GM12878 (cell line): Measurements from ENCODE around the gene C17orf50.

Experiments used
- CREM ChIP-seq: IDR thresholded peaks from 2 replicates; pipeline ENCODE4 v1.6.1; 2014; ENCODE audit warnings: antibody characterized with exemption, low read depth
- EP300 ChIP-seq, 2 experiments: fragments of 150-350 bp in 1 of 2; IDR thresholded peaks; 2 replicates each; pipeline ENCODE4 v1.6.1; 2011 to 2012; ENCODE audit warnings: low read depth in 2 of 2, low read length in 2 of 2, borderline replicate concordance in 1 of 2, improper control_type of control experiment in 1 of 2, inconsistent platforms in 1 of 2; ENCODE audit not compliant: control insufficient read depth in 1 of 2
- EZH2 ChIP-seq: IDR thresholded peaks from 2 replicates; pipeline ENCODE4 v1.6.1; 2012; ENCODE audit warnings: low read depth, mild to moderate bottlenecking, control low read depth, inconsistent platforms, low read length, borderline replicate concordance; ENCODE audit not compliant: control insufficient read depth
- FOXM1 ChIP-seq: IDR thresholded peaks from 2 replicates; pipeline ENCODE4 v1.6.1; 2012; ENCODE audit warnings: low read depth, mild to moderate bottlenecking, inconsistent platforms, low read length, moderate library complexity
- JUND ChIP-seq: IDR thresholded peaks from 2 replicates; pipeline ENCODE4 v1.6.1; 2012; ENCODE audit warnings: low read depth, mild to moderate bottlenecking, low read length, improper control_type of control experiment, moderate library complexity
- KAT2A ChIP-seq: conservative IDR thresholded peaks from 2 replicates; pipeline ENCODE4 v1.6.1; 2011; ENCODE audit warnings: low read depth, low read length; ENCODE audit not compliant: control insufficient read depth
- MEF2A ChIP-seq: IDR thresholded peaks from 2 replicates; pipeline ENCODE4 v1.6.1; 2011; ENCODE audit warnings: low read depth, mild to moderate bottlenecking, low read length, moderate library complexity; ENCODE audit not compliant: insufficient read depth
- POLR2A ChIP-seq: IDR thresholded peaks from 2 replicates; pipeline ENCODE4 v1.6.1; 2011; ENCODE audit warnings: low read depth, mild to moderate bottlenecking, low read length
- TF ChIP-seq, protein P1 (sequence below), 3 experiments: IDR thresholded peaks in 2 of 3; conservative IDR thresholded peaks in 1 of 3; 2 replicates each; pipeline ENCODE4 v1.5.1; 2011; ENCODE audit warnings: low read depth in 3 of 3, low read length in 3 of 3, mild to moderate bottlenecking in 3 of 3, control low read depth in 2 of 3, moderate library complexity in 2 of 3, inconsistent platforms in 1 of 3, mixed read lengths in 1 of 3; ENCODE audit not compliant: control insufficient read depth in 2 of 3, insufficient read depth in 1 of 3; ENCODE audit errors: extremely low read depth in 1 of 3

- TF ChIP-seq FOXM1, result peak; percentile 61; the same call in 1 of the 2 replicates
- peak; percentile 100 for TF ChIP-seq JUND
- TF ChIP-seq KAT2A, result no peak
- TF ChIP-seq MEF2A, result no peak
- TF ChIP-seq, protein P1, sequence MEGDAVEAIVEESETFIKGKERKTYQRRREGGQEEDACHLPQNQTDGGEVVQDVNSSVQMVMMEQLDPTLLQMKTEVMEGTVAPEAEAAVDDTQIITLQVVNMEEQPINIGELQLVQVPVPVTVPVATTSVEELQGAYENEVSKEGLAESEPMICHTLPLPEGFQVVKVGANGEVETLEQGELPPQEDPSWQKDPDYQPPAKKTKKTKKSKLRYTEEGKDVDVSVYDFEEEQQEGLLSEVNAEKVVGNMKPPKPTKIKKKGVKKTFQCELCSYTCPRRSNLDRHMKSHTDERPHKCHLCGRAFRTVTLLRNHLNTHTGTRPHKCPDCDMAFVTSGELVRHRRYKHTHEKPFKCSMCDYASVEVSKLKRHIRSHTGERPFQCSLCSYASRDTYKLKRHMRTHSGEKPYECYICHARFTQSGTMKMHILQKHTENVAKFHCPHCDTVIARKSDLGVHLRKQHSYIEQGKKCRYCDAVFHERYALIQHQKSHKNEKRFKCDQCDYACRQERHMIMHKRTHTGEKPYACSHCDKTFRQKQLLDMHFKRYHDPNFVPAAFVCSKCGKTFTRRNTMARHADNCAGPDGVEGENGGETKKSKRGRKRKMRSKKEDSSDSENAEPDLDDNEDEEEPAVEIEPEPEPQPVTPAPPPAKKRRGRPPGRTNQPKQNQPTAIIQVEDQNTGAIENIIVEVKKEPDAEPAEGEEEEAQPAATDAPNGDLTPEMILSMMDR (IDR thresholded peaks at IDR 0.05 in 2 of 3, conservative IDR thresholded peaks at IDR 0.05 in 1 of 3; ENCODE audit: control insufficient read depth in 2 of 3, extremely low read depth in 1 of 3, insufficient read depth in 1 of 3, low read depth in 3 of 3, low read length in 3 of 3), result peak; percentile 81 to 91 (median 89)
- peak; percentile 97 for TF ChIP-seq POLR2A
- TF ChIP-seq EZH2, result no peak
- no peak; the same call in 1 of the 2 replicates for TF ChIP-seq CREM
- peak in 1 of 2 experiments; percentile 40; a peak in 1 of 4 replicates for TF ChIP-seq EP300 (IDR thresholded peaks at IDR 0.05; ENCODE audit: borderline replicate concordance in 1 of 2, control insufficient read depth in 1 of 2, low read depth in 2 of 2, low read length in 2 of 2)
These were observed 48.5 kb downstream of the C17orf50 start, which contains the start of gene TAF15 for GRCh38 chr17:35808962-35809854.
